ENCODE results near the gene HIRA.
"Not testable (repeated sequence)": the region's sequence is repeated elsewhere in the genome, so short reads cannot be mapped to it uniquely, and the experiment has no call there.

HIRA gene

GRCh38 chr22:19448076-19448607 lies 16.6 kb upstream of the HIRA start:
- ChIA-PET CTCF (interaction anchor here (0.8 kb wide), 1 partner anchor 9 kb away, joined by 3 read pairs; no protein-coding TSS in a partner anchor), POLR2A (interaction anchor here (1.6 kb wide), 1 partner anchor 16 kb away, joined by 3 read pairs; the partner anchor contains the start of gene MRPL40)
- WGBS (ENCODE audit: insufficient coverage): 19% methylated on average over 12 of the region's 14 CpGs
- H3K4me3 ChIP-seq (ENCODE audit: control insufficient read depth in 1 of 7, extremely low read depth in 1 of 7, insufficient read depth in 4 of 7, low read depth in 2 of 7, low read length in 6 of 7): peak overlapping the region; percentile 67 to 96 (median 89)
- H3K27ac ChIP-seq (ENCODE audit: insufficient read depth in 1 of 2, low read depth in 1 of 2, low read length in 2 of 2, poor library complexity in 1 of 2, severe bottlenecking in 2 of 2): peak overlapping the region; percentile 75 to 92
- no peaks in the 10 kb centered on the region for H3K9me3 ChIP-seq (ENCODE audit: control extremely low read depth in 1 of 5, control insufficient read depth in 4 of 5, insufficient read depth in 2 of 5, low read depth in 1 of 5, low read length in 4 of 5)
- DNase-seq: peak; percentile 29 to 56 (median 50)
- H3K27me3 ChIP-seq (replicated peaks in 2 of 5; ENCODE audit: control insufficient read depth in 4 of 5, insufficient read depth in 5 of 5, low read length in 4 of 5): no peaks in the 10 kb centered on the region
- peaks cover 9 to 29% (median 20%) of the 10 kb centered on the region in 4 experiments for H3K4me1 ChIP-seq (ENCODE audit: control extremely low read depth in 1 of 4, control insufficient read depth in 4 of 4, insufficient read depth in 4 of 4, low read length in 3 of 4)
- peaks cover 3 to 55% (median 32%) of the 10 kb centered on the region in 4 experiments for H3K36me3 ChIP-seq (ENCODE audit: control insufficient read depth in 4 of 4, insufficient read depth in 4 of 4, low read length in 3 of 4)

GRCh38 chr22:19447330-19448075 lies 16.0 kb upstream of the HIRA start, which contains the start of gene C22orf39:
Gene C22orf39, minus strand, starts transcription at chr22:19447711. Its CDS starts 23 bp downstream, at chr22:19447688.
- 0% methylated on average over 77 of the region's 92 CpGs for WGBS (ENCODE audit: insufficient coverage)
- H3K4me1 ChIP-seq (ENCODE audit: control extremely low read depth in 1 of 4, control insufficient read depth in 4 of 4, insufficient read depth in 4 of 4, low read length in 3 of 4): peaks cover 9 to 29% (median 20%) of the 10 kb centered on the region in 4 experiments
- H3K36me3 ChIP-seq (ENCODE audit: control insufficient read depth in 4 of 4, insufficient read depth in 4 of 4, low read length in 3 of 4): peaks cover 6 to 56% (median 28%) of the 10 kb centered on the region in 4 experiments
- no peaks in the 10 kb centered on the region for H3K9me3 ChIP-seq (ENCODE audit: control extremely low read depth in 1 of 5, control insufficient read depth in 4 of 5, insufficient read depth in 2 of 5, low read depth in 1 of 5, low read length in 4 of 5)
- no peaks in the 10 kb centered on the region for H3K27me3 ChIP-seq (replicated peaks in 2 of 5; ENCODE audit: control insufficient read depth in 4 of 5, insufficient read depth in 5 of 5, low read length in 4 of 5)
- peak within 1 kb of the TSS; percentile 75 to 92 for H3K27ac ChIP-seq (ENCODE audit: insufficient read depth in 1 of 2, low read depth in 1 of 2, low read length in 2 of 2, poor library complexity in 1 of 2, severe bottlenecking in 2 of 2)
- ChIA-PET POLR2A (interaction anchor here (0.6 to 1.6 kb wide), 4 partner anchors 9 to 337 kb away, joined by 3 to 6 read pairs (median 4); partner anchors contain the start of gene MRPL40), CTCF (interaction anchor here (0.8 to 1.3 kb wide), 2 partner anchors 10 to 16 kb away, joined by 3 read pairs; partner anchors contain the start of genes HIRA and MRPL40)
- DNase-seq: peak; percentile 90 to 96 (median 94)
- H3K4me3 ChIP-seq (ENCODE audit: control insufficient read depth in 1 of 7, extremely low read depth in 1 of 7, insufficient read depth in 4 of 7, low read depth in 2 of 7, low read length in 6 of 7): peak within 1 kb of the TSS; percentile 67 to 96 (median 89)

GRCh38 chr22:19446603-19447329 lies 15.2 kb upstream of the HIRA start:
- H3K4me3 ChIP-seq (ENCODE audit: control insufficient read depth in 1 of 7, extremely low read depth in 1 of 7, insufficient read depth in 4 of 7, low read depth in 2 of 7, low read length in 6 of 7): peak overlapping the region; percentile 67 to 96 (median 89)
- no peaks in the 10 kb centered on the region for H3K27me3 ChIP-seq (replicated peaks in 2 of 5; ENCODE audit: control insufficient read depth in 4 of 5, insufficient read depth in 5 of 5, low read length in 4 of 5)
- WGBS (ENCODE audit: insufficient coverage): 39% methylated on average over 17 of the region's 22 CpGs
- H3K9me3 ChIP-seq (ENCODE audit: control extremely low read depth in 1 of 5, control insufficient read depth in 4 of 5, insufficient read depth in 2 of 5, low read depth in 1 of 5, low read length in 4 of 5): no peaks in the 10 kb centered on the region
- DNase-seq: peak in 1 of 3 donors; percentile 20
- H3K4me1 ChIP-seq (ENCODE audit: control extremely low read depth in 1 of 4, control insufficient read depth in 4 of 4, insufficient read depth in 4 of 4, low read length in 3 of 4): peaks cover 9 to 29% (median 20%) of the 10 kb centered on the region in 4 experiments
- ChIA-PET CTCF (interaction anchor here (1.3 kb wide), 1 partner anchor 15 kb away, joined by 3 read pairs; the partner anchor contains the start of genes HIRA and MRPL40), POLR2A (interaction anchor here (0.6 to 1.6 kb wide), 4 partner anchors 8 to 337 kb away, joined by 3 to 6 read pairs (median 4); partner anchors contain the start of gene MRPL40)
- H3K27ac ChIP-seq (ENCODE audit: insufficient read depth in 1 of 2, low read depth in 1 of 2, low read length in 2 of 2, poor library complexity in 1 of 2, severe bottlenecking in 2 of 2): peak overlapping the region; percentile 75 to 92
- peaks cover 6 to 55% (median 26%) of the 10 kb centered on the region in 4 experiments for H3K36me3 ChIP-seq (ENCODE audit: control insufficient read depth in 4 of 4, insufficient read depth in 4 of 4, low read length in 3 of 4)

- ChIA-PET POLR2A (interaction anchor here (1.0 kb wide), 1 partner anchor 14 kb away, joined by 4 read pairs; the partner anchor contains the start of gene HIRA), CTCF (interaction anchor here (2.3 kb wide), 1 partner anchor 12 kb away, joined by 10 read pairs; no protein-coding TSS in a partner anchor)
- DNase-seq; H3K27me3 ChIP-seq (replicated peaks in 2 of 5; ENCODE audit: control insufficient read depth in 4 of 5, insufficient read depth in 5 of 5, low read length in 4 of 5); H3K4me3 ChIP-seq (ENCODE audit: control insufficient read depth in 1 of 7, extremely low read depth in 1 of 7, insufficient read depth in 4 of 7, low read depth in 2 of 7, low read length in 6 of 7); H3K9me3 ChIP-seq (ENCODE audit: control extremely low read depth in 1 of 5, control insufficient read depth in 4 of 5, insufficient read depth in 2 of 5, low read depth in 1 of 5, low read length in 4 of 5): not testable (repeated sequence)
- Histone ChIP-seq H3K27ac (ENCODE audit: insufficient read depth in 1 of 2, low read depth in 1 of 2, low read length in 2 of 2, poor library complexity in 1 of 2, severe bottlenecking in 2 of 2) (peak overlapping the region in 1 of 2 experiments; percentile 11), H3K4me1 (ENCODE audit: control extremely low read depth in 1 of 4, control insufficient read depth in 4 of 4, insufficient read depth in 4 of 4, low read length in 3 of 4) (peaks cover 9 to 29% (median 20%) of the 10 kb centered on the region in 4 experiments), H3K36me3 (ENCODE audit: control insufficient read depth in 4 of 4, insufficient read depth in 4 of 4, low read length in 3 of 4) (peaks cover 6 to 56% (median 19%) of the 10 kb centered on the region in 4 experiments)
- WGBS (ENCODE audit: insufficient coverage): 94% methylated on average over 7 of the region's 9 CpGs
Observed at GRCh38 chr22:19445279-19445982, 13.9 kb upstream of the HIRA start.

GRCh38 chr22:19443544-19444211 lies 12.1 kb upstream of the HIRA start:
- POLR2A ChIA-PET: no interaction called here
- CTCF ChIA-PET: interaction anchor here (2.3 kb wide), 1 partner anchor 10 kb away, joined by 10 read pairs; no protein-coding TSS in a partner anchor

GRCh38 chr22:19442166-19442565 lies 10.6 kb upstream of the HIRA start:
- no peak overlapping the region for H3K27ac ChIP-seq (ENCODE audit: insufficient read depth in 1 of 2, low read depth in 1 of 2, low read length in 2 of 2, poor library complexity in 1 of 2, severe bottlenecking in 2 of 2)
- H3K4me3 ChIP-seq (ENCODE audit: control insufficient read depth in 1 of 7, extremely low read depth in 1 of 7, insufficient read depth in 4 of 7, low read depth in 2 of 7, low read length in 6 of 7): no peak overlapping the region
- DNase-seq: no peak
- H3K4me1 ChIP-seq (ENCODE audit: control extremely low read depth in 1 of 4, control insufficient read depth in 4 of 4, insufficient read depth in 4 of 4, low read length in 3 of 4): peaks cover 6 to 16% (median 10%) of the 10 kb centered on the region in 4 experiments
- H3K36me3 ChIP-seq (ENCODE audit: control insufficient read depth in 4 of 4, insufficient read depth in 4 of 4, low read length in 3 of 4): peaks cover 5 to 51% (median 19%) of the 10 kb centered on the region in 4 experiments
- H3K27me3 ChIP-seq (replicated peaks in 2 of 5; ENCODE audit: control insufficient read depth in 4 of 5, insufficient read depth in 5 of 5, low read length in 4 of 5): no peaks in the 10 kb centered on the region
- H3K9me3 ChIP-seq (ENCODE audit: control extremely low read depth in 1 of 5, control insufficient read depth in 4 of 5, insufficient read depth in 2 of 5, low read depth in 1 of 5, low read length in 4 of 5): no peaks in the 10 kb centered on the region
- ChIA-PET CTCF (no interaction called here), POLR2A (no interaction called here)
- 100% methylated on average over 2 of the region's 2 CpGs for WGBS (ENCODE audit: insufficient coverage)

More at GRCh38 chr22:19443544-19444211, 12.1 kb upstream of the HIRA start:
- Histone ChIP-seq H3K27me3 (replicated peaks in 2 of 5; ENCODE audit: control insufficient read depth in 4 of 5, insufficient read depth in 5 of 5, low read length in 4 of 5) (no peaks in the 10 kb centered on the region), H3K4me1 (ENCODE audit: control extremely low read depth in 1 of 4, control insufficient read depth in 4 of 4, insufficient read depth in 4 of 4, low read length in 3 of 4) (peaks cover 9 to 24% (median 19%) of the 10 kb centered on the region in 4 experiments), H3K4me3 (ENCODE audit: control insufficient read depth in 1 of 7, extremely low read depth in 1 of 7, insufficient read depth in 4 of 7, low read depth in 2 of 7, low read length in 6 of 7) (no peak overlapping the region), H3K9me3 (ENCODE audit: control extremely low read depth in 1 of 5, control insufficient read depth in 4 of 5, insufficient read depth in 2 of 5, low read depth in 1 of 5, low read length in 4 of 5) (no peaks in the 10 kb centered on the region), H3K27ac (ENCODE audit: insufficient read depth in 1 of 2, low read depth in 1 of 2, low read length in 2 of 2, poor library complexity in 1 of 2, severe bottlenecking in 2 of 2) (no peak overlapping the region), H3K36me3 (ENCODE audit: control insufficient read depth in 4 of 4, insufficient read depth in 4 of 4, low read length in 3 of 4) (peaks cover 5 to 49% (median 18%) of the 10 kb centered on the region in 4 experiments)
- no peak for DNase-seq
- WGBS (ENCODE audit: insufficient coverage): 83% methylated on average over 7 of the region's 7 CpGs

Measured in common myeloid progenitor, CD34-positive (primary cell).